H9 (cell line): ENCODE data around the gene FANK1. TPM values are rescaled to one million over a fixed set of nuclear protein-coding genes. Genes with fewer than 3 reads are reported as not detected.

ENCODE experiments used
- DNase-seq: peaks from one replicate; pipeline ENCODE4 v3.0.0-alpha.2; 2017
- H2AFZ ChIP-seq: one replicate; pipeline ENCODE4 v1.6.1; 2013; ENCODE audit warnings: mild to moderate bottlenecking, low read length, control low read depth, moderate library complexity
- H2AK5ac ChIP-seq: 2 replicates; pipeline ENCODE4 v1.6.1; 2013; ENCODE audit warnings: low read length, control low read depth, mixed read lengths; ENCODE audit not compliant: insufficient read length
- H2BK120ac ChIP-seq: one replicate; pipeline ENCODE4 v1.6.1; 2013; ENCODE audit warnings: low read depth, mild to moderate bottlenecking, low read length, control low read depth, inconsistent platforms; ENCODE audit not compliant: poor library complexity, severe bottlenecking
- H2BK12ac ChIP-seq: 2 replicates; pipeline ENCODE4 v1.6.1; 2013; ENCODE audit warnings: low read length, control low read depth, mixed read lengths, low read depth; ENCODE audit not compliant: insufficient read length
- H2BK15ac ChIP-seq: 2 replicates; pipeline ENCODE4 v1.6.1; 2013; ENCODE audit warnings: low read depth, low read length, control low read depth
- H2BK20ac ChIP-seq: one replicate; pipeline ENCODE4 v1.6.1; 2013; ENCODE audit warnings: low read depth, mild to moderate bottlenecking, low read length, control low read depth, inconsistent platforms; ENCODE audit not compliant: poor library complexity, severe bottlenecking
- H2BK5ac ChIP-seq: 2 replicates; pipeline ENCODE4 v1.6.1; 2013; ENCODE audit warnings: low read length, control low read depth, mixed read lengths; ENCODE audit not compliant: insufficient read length
- H3K14ac ChIP-seq: 2 replicates; pipeline ENCODE4 v1.6.1; 2013; ENCODE audit warnings: low read length, control low read depth; ENCODE audit not compliant: insufficient read depth
- H3K18ac ChIP-seq: 2 replicates; pipeline ENCODE4 v1.6.1; 2013; ENCODE audit warnings: low read depth, mild to moderate bottlenecking, mixed read lengths, low read length, control low read depth; ENCODE audit not compliant: insufficient read length
- H3K23ac ChIP-seq: 2 replicates; pipeline ENCODE4 v1.6.1; 2013; ENCODE audit warnings: low read length, control low read depth, mixed read lengths, low read depth; ENCODE audit not compliant: insufficient read length
- H3K23me2 ChIP-seq: 2 replicates; pipeline ENCODE4 v1.6.1; 2013; ENCODE audit warnings: low read depth, mild to moderate bottlenecking, mixed read lengths, low read length, control low read depth; ENCODE audit not compliant: insufficient read length, poor library complexity, severe bottlenecking
- H3K27ac ChIP-seq: 2 replicates; pipeline ENCODE4 v1.5.1; 2013; ENCODE audit warnings: low read length, control low read depth, mixed read lengths, low read depth; ENCODE audit not compliant: insufficient read length
- H3K27me3 ChIP-seq: 2 replicates; pipeline ENCODE4 v1.6.1; 2013; ENCODE audit warnings: low read length, control low read depth, inconsistent platforms; ENCODE audit not compliant: insufficient read depth
- H3K4ac ChIP-seq: 2 replicates; pipeline ENCODE4 v1.6.1; 2013; ENCODE audit warnings: low read depth, mild to moderate bottlenecking, control low read depth, inconsistent platforms, low read length, moderate library complexity
- H3K4me1 ChIP-seq: 2 replicates; pipeline ENCODE4 v1.6.1; 2013; ENCODE audit warnings: low read length, control low read depth, inconsistent platforms; ENCODE audit not compliant: insufficient read depth
- H3K4me2 ChIP-seq: 2 replicates; pipeline ENCODE4 v1.6.1; 2013; ENCODE audit warnings: low read length, control low read depth, mixed read lengths; ENCODE audit not compliant: insufficient read length, insufficient read depth
- H3K56ac ChIP-seq: 2 replicates; pipeline ENCODE4 v1.6.1; 2013; ENCODE audit warnings: low read depth, mild to moderate bottlenecking, mixed read lengths, low read length, control low read depth; ENCODE audit not compliant: insufficient read length
- H3K79me1 ChIP-seq: 2 replicates; pipeline ENCODE4 v1.6.1; 2013; ENCODE audit warnings: low read depth, mild to moderate bottlenecking, moderate library complexity, low read length, control low read depth, inconsistent platforms; ENCODE audit not compliant: insufficient read depth, poor library complexity, severe bottlenecking
- H3K79me2 ChIP-seq: 2 replicates; pipeline ENCODE4 v1.6.1; 2013; ENCODE audit warnings: low read length, control low read depth, inconsistent platforms; ENCODE audit not compliant: insufficient read depth
- H3K9ac ChIP-seq: 2 replicates; pipeline ENCODE4 v1.6.1; 2013; ENCODE audit warnings: low read length, control low read depth, mixed read lengths; ENCODE audit not compliant: insufficient read length; ENCODE audit errors: extremely low read depth
- H3K9me3 ChIP-seq: one replicate; pipeline ENCODE4 v1.6.1; 2013; ENCODE audit warnings: low read depth, low read length, inconsistent platforms; ENCODE audit not compliant: control insufficient read depth
- H3T11ph ChIP-seq: one replicate; pipeline ENCODE4 v1.6.1; 2013; ENCODE audit warnings: mild to moderate bottlenecking, low read length, control low read depth, inconsistent platforms
- H4K20me1 ChIP-seq: one replicate; pipeline ENCODE4 v1.6.1; 2013; ENCODE audit not compliant: control insufficient read depth, insufficient read length, insufficient read depth
- H4K5ac ChIP-seq: 2 replicates; pipeline ENCODE4 v1.6.1; 2013; ENCODE audit warnings: low read depth, mild to moderate bottlenecking, mixed read lengths, low read length, control low read depth; ENCODE audit not compliant: insufficient read length
- H4K8ac ChIP-seq: replicated peaks from 2 replicates; pipeline ENCODE4 v1.6.1; 2013; ENCODE audit warnings: low read length, control low read depth, mixed read lengths, low read depth; ENCODE audit not compliant: insufficient read length
- H4K91ac ChIP-seq: 2 replicates; pipeline ENCODE4 v1.6.1; 2013; ENCODE audit warnings: low read depth, mild to moderate bottlenecking, moderate library complexity, mixed read lengths, low read length, control low read depth; ENCODE audit not compliant: insufficient read length
- H3K27ac Mint-ChIP-seq, 3 experiments: 2 replicates in 2 of 3; 3 replicates in 1 of 3; pipeline ENCODE4 v1.8.0; 2020 to 2021; ENCODE audit warnings: mixed read lengths in 3 of 3, mild to moderate bottlenecking in 1 of 3, moderate library complexity in 1 of 3
- H3K27me3 Mint-ChIP-seq: 2 replicates; pipeline ENCODE4 v1.8.0; 2021; ENCODE audit warnings: low read depth, mild to moderate bottlenecking, moderate library complexity, mixed read lengths
- H3K36me3 Mint-ChIP-seq, 3 experiments: 2 replicates in 2 of 3; 3 replicates in 1 of 3; pipeline ENCODE4 v1.8.0; 2020 to 2021; ENCODE audit warnings: low read depth in 3 of 3, mixed read lengths in 3 of 3; ENCODE audit not compliant: insufficient read depth in 1 of 3
- H3K4me1 Mint-ChIP-seq, 2 experiments: 2 replicates each; pipeline ENCODE4 v1.8.0; 2020; ENCODE audit warnings: mixed read lengths in 2 of 2
- H3K4me3 Mint-ChIP-seq, 2 experiments: 2 replicates in 1 of 2; 3 replicates in 1 of 2; pipeline ENCODE4 v1.8.0; 2020 to 2021; ENCODE audit warnings: mild to moderate bottlenecking in 2 of 2, mixed read lengths in 2 of 2, moderate library complexity in 1 of 2
- H3K9me3 Mint-ChIP-seq, 2 experiments: 2 replicates in 1 of 2; 3 replicates in 1 of 2; pipeline ENCODE4 v1.8.0; 2020; ENCODE audit warnings: mild to moderate bottlenecking in 2 of 2, mixed read lengths in 2 of 2, moderate library complexity in 1 of 2
- WGBS: extraction: QIAGEN DNeasy Blood & Tissue Kit; methylation state at CpG from one replicate; pipeline ENCODE4 v1.1.7; 2013; ENCODE audit warnings: missing lambda C conversion rate, low lambda C conversion rate, mixed read lengths; ENCODE audit not compliant: insufficient read length; ENCODE audit errors: extremely low coverage; 5-methylcytosine and 5-hydroxymethylcytosine counted together
- total RNA-seq: library from RNA; stranded (reverse); gene quantifications from 2 replicates; pipeline ENCODE4 v1.2.1, GENCODE V29; 2021
- TF ChIP-seq, protein P1 (sequence below): fragments of 200-600 bp; sonication (generic); conservative IDR thresholded peaks from 3 replicates; pipeline ENCODE4 v1.8.0; 2021; ENCODE audit warnings: antibody characterized with exemption, mild to moderate bottlenecking

FANK1 gene
- total RNA-seq, 1 experiment from 2014 or later = 0.68 TPM

DNA sequence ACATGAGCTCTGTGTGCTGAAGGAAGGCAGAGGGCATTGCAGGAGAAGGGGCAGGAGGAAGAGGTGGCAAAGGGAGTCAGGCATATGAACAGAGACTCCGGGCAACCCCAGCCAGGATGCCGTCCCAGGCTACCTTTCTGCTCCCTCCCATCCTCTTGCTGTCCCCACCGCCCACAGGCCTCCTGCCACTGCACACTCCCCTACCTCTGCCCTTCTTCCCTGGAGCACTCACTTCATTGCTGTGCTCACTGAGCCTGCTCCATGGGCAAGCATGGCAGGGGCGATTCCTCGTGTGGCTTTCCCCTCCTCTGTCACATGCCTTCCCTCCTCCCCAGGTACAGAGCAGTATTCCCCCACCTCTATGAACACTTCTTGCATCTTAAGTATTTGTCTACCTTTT lies 93.4 kb downstream of the FANK1 start:
- H3K23ac ChIP-seq = no peak overlapping the region
- DNase-seq = no peak
- no peaks in the 10 kb centered on the region for H3K79me1 ChIP-seq
- H2BK5ac ChIP-seq = no peak overlapping the region
- no peak overlapping the region for H3K18ac ChIP-seq
- H4K8ac ChIP-seq = no peak overlapping the region
- H3K14ac ChIP-seq = no peak overlapping the region
- H2BK120ac ChIP-seq = no peak overlapping the region
- H2AK5ac ChIP-seq = no peak overlapping the region
- Mint-ChIP-seq H3K36me3 (peaks cover 0 to 12% (median 5%) of the 10 kb centered on the region in 3 experiments; a peak in 4 of 7 replicates), H3K4me1 (peaks cover 2 to 3% of the 10 kb centered on the region in 2 experiments; a peak in 3 of 4 replicates), H3K27me3 (peaks cover 4% of the 10 kb centered on the region; the same call in 1 of the 2 replicates), H3K4me3 (no peak overlapping the region), H3K9me3 (peaks cover 9 to 13% of the 10 kb centered on the region in 2 experiments; a peak in 4 of 5 replicates), H3K27ac (no peak overlapping the region)
- H2BK12ac ChIP-seq = no peak overlapping the region
- H3K79me2 ChIP-seq = no peaks in the 10 kb centered on the region
- H3K4me1 ChIP-seq = no peaks in the 10 kb centered on the region
- H2AFZ ChIP-seq = no peak overlapping the region
- H3K4me2 ChIP-seq = no peak overlapping the region
- H2BK15ac ChIP-seq = no peak overlapping the region
- H4K20me1 ChIP-seq = no peaks in the 10 kb centered on the region
- H3K9ac ChIP-seq = no peak overlapping the region
- H3K56ac ChIP-seq = no peak overlapping the region
- WGBS = no CpG with 5 or more reads among the region's 5 CpGs
- no peak overlapping the region for H3T11ph ChIP-seq
- TF ChIP-seq, protein P1, sequence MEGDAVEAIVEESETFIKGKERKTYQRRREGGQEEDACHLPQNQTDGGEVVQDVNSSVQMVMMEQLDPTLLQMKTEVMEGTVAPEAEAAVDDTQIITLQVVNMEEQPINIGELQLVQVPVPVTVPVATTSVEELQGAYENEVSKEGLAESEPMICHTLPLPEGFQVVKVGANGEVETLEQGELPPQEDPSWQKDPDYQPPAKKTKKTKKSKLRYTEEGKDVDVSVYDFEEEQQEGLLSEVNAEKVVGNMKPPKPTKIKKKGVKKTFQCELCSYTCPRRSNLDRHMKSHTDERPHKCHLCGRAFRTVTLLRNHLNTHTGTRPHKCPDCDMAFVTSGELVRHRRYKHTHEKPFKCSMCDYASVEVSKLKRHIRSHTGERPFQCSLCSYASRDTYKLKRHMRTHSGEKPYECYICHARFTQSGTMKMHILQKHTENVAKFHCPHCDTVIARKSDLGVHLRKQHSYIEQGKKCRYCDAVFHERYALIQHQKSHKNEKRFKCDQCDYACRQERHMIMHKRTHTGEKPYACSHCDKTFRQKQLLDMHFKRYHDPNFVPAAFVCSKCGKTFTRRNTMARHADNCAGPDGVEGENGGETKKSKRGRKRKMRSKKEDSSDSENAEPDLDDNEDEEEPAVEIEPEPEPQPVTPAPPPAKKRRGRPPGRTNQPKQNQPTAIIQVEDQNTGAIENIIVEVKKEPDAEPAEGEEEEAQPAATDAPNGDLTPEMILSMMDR = no peak
- H3K4ac ChIP-seq = no peak overlapping the region
- H3K9me3 ChIP-seq = no peaks in the 10 kb centered on the region
- H2BK20ac ChIP-seq = no peak overlapping the region
- no peak overlapping the region for H4K91ac ChIP-seq
- no peak overlapping the region for H4K5ac ChIP-seq
- no peak overlapping the region for H3K27ac ChIP-seq
- H3K27me3 ChIP-seq = no peaks in the 10 kb centered on the region
- H3K23me2 ChIP-seq = no peaks in the 10 kb centered on the region
